GM18499 (cell line): ENCODE measurements around the gene RSRP1.

ENCODE experiments used
- ATAC-seq: cut with Tn5 transposase; IDR thresholded peaks from one replicate; pipeline ENCODE4 v1.9.1; 2021; ENCODE audit warnings: moderate number of reproducible peaks; ENCODE audit not compliant: insufficient read depth, unreplicated experiment

The RSRP1 gene

GRCh38 chr1:25195835-25196234, 51.4 kb downstream of the RSRP1 start:
- ATAC-seq = no peak

- ATAC-seq = no peak
Measured at GRCh38 chr1:25194572-25195020, 52.7 kb downstream of the RSRP1 start.

DNA sequence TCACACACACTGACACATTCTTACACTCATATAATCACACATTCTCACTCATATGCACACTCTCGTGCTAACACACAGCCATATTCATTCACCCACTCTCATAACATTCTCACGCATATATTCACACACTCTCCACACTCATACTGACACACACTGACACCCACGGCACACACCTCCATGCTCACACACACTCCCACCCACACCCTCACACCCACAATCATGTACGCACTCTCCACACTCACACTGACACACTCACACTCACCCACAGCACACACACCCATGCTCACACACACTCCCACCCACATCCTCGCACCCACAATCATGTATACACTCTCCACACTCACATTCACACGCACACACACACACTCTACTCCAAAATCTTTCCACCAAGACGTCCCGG, 53.2 kb downstream of the RSRP1 start:
- no peak for ATAC-seq

GRCh38 chr1:25193229-25193628, 54.0 kb downstream of the RSRP1 start:
- ATAC-seq = no peak
